GM12892 (cell line): Measurements from ENCODE around the gene PLAAT4.
"Not testable (repeated sequence)": the region's sequence is repeated elsewhere in the genome, so short reads cannot be mapped to it uniquely, and the experiment has no call there.

Source experiments
- DNase-seq: peaks from one replicate; pipeline ENCODE4 v3.0.0; 2011; ENCODE audit not compliant: insufficient read length
- FAIRE-seq: peaks from 2 replicates; lab custom pipeline; 2011; peaks lifted over from hg19 to GRCh38; lab: Jason Lieb, UNC
- POLR2A ChIP-seq: IDR thresholded peaks from 2 replicates; pipeline ENCODE4 v1.6.1; 2011; ENCODE audit warnings: low read depth, low read length, control low read depth
- POLR2AphosphoS5 ChIP-seq: IDR thresholded peaks from 2 replicates; pipeline ENCODE4 v1.6.1; 2011; ENCODE audit warnings: low read depth, low read length, control low read depth
- TAF1 ChIP-seq: IDR thresholded peaks from 2 replicates; pipeline ENCODE4 v1.6.1; 2011; ENCODE audit warnings: low read depth, mild to moderate bottlenecking, control low read depth, low read length, borderline replicate concordance

Gene PLAAT4

DNA sequence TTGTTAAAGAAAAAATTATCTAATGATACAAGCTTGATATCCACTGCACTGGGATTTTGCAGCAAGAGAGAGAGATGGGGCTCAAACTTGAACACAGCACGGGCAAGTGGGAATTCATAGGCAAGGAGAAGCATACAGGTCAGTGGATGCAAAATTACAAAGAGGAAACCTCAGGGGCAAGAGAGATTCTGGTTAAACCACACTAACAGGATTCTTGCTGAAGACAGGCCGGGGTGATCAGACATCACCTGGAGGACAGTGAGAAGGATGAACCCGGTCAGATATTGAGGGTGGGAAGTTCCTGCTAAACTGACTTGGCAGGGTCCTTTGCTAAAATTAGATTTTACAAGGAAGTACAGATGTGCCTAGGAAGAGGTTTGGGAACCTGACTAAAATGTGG, 2.5 kb upstream of the PLAAT4 start:
- TF ChIP-seq POLR2AphosphoS5 (no peak), TAF1 (no peak), POLR2A (no peak)
- no peak for FAIRE-seq
- no peak for DNase-seq

GRCh38 chr11:63534895-63535461, 1.6 kb upstream of the PLAAT4 start:
- DNase-seq (no peak), FAIRE-seq (peak; percentile 70)
- TF ChIP-seq TAF1 (no peak), POLR2AphosphoS5 (no peak), POLR2A (no peak)

- peak; percentile 24 for FAIRE-seq
- TF ChIP-seq POLR2AphosphoS5 (no peak), TAF1 (no peak), POLR2A (no peak)
- DNase-seq, result no peak
Observed at GRCh38 chr11:63535734-63536133, 874 bp upstream of the PLAAT4 start.

DNA sequence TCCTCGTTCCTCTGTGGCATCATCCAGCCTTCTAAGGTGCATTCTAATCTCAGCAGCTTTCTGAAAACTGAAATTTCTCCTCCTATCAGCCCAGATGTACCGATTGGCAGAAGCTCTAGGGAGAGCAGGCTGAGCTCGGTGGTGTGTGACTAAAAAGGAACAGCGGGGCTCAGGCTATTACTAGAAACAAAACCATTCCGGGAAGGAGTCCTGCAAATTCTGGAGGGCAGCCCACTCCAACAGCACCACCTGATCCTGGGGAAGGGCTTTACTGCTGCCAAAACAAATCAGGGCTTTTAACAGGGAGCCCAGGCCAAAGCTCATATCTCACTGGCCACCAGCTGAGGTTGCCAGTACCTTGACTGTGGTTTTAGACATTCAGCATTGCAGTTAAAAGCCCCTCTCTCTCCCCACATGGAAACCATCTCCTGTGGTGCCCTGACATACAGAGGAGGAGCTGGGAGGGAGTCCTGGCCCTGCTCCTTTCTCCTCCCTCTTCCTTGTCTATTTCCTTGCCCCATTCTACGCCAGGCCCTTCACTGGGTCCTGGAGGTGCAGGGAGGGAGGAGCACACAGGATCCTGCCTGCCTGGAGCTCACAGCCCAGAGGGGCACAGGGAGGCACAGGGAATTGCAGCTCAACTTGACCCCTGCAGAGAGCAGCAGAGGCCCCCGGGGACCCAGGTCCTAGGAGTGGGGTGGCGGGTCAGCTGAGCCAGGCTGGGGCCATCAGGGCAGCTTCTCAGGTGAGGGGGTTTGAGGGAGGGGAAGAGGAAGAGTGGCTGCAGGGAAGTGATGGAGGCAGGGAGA, 889 bp downstream of the PLAAT4 start:
- TF ChIP-seq POLR2A (no peak), TAF1 (no peak), POLR2AphosphoS5 (no peak)
- FAIRE-seq (no peak), DNase-seq (no peak)

DNA sequence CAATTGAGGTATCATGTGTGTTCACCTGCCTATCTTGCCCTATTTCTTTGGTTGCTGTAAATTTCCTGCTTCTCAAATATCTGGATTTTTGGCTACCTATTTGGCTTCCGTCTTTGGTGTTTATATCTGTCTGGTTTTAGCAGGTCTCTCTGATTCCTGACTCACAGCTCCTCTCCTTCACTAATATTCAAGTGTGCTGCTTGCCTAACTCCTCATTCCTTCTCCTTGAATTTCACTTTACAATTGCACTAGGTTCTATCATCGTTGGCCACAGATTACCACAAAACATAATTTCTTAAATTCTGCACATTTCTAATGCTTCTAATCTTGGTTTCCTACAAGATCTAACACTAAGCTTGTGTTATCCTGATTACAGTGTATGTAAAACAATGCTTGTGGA, 5.9 kb downstream of the PLAAT4 start:
- FAIRE-seq, result peak; percentile 9
- DNase-seq, result not testable (repeated sequence)

DNA sequence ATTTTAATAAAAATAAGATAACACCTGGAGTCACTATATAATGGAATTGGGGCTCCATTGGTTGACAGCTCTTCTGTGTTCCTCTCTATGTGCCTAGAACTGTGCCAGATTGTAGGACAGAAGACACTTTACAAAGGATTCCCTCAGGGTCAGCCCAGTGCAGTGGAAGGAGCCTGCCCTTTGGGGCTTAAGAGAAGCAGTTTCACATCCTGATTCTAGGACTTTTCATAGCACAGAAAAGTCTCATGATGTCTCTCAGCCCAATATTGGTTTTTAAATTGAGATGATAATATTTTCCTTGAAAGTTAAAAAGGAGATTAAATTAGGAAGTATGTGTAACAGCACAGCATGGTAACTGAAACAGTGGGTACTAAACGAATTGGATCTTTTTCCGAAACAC, 7.1 kb downstream of the PLAAT4 start:
- DNase-seq (no peak), FAIRE-seq (no peak)
- TF ChIP-seq POLR2AphosphoS5, result no peak
- no peak for TF ChIP-seq TAF1
- TF ChIP-seq POLR2A, result no peak

DNA sequence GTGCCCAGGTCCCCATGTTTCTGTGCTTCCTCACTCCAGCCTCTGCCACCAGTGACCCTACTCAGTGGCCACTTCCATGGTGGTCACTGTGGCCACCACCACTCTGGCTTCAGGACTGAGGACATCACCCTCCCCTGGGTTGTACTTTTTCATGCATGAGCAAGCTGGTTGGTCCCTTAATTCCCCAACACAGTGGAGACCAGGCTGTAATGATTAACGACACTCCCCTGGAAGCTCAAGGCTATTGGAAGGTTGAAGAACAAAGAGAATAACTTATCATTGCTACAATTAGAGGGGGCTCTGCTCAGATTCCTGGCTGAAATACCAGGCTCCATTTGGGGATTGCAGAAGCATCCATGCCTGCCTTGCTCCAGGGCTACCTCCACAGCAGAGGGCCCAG, 10.5 kb downstream of the PLAAT4 start:
- DNase-seq, result no peak
- TF ChIP-seq POLR2AphosphoS5, result no peak
- no peak for TF ChIP-seq TAF1
- no peak for TF ChIP-seq POLR2A
- no peak for FAIRE-seq

DNA sequence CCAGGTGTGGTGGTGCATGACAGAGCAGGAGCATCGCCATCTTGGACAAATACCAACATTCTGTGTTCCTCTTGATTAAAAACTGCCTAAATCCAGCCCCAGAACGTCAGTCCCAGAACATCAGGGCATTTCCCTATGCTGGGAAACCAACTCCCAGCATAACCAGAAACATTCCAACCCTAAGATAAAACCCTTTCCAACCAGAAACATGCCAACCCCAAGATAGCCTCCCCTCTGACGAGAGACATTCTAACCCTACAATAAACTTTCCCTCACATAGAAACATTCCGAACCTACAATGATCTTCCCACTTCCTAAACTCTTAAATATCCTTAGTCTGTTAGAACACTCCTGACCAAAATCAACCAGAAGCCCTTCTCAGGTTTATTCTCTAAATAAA, 11.6 kb downstream of the PLAAT4 start:
- DNase-seq, result no peak
- FAIRE-seq, result no peak
- TF ChIP-seq POLR2AphosphoS5 (no peak), POLR2A (no peak), TAF1 (no peak)

GRCh38 chr11:63549411-63549810, 12.8 kb downstream of the PLAAT4 start:
- DNase-seq (no peak), FAIRE-seq (no peak)
- no peak for TF ChIP-seq POLR2AphosphoS5
- no peak for TF ChIP-seq POLR2A

GRCh38 chr11:63550156-63550700, 13.6 kb downstream of the PLAAT4 start:
- DNase-seq, FAIRE-seq: not testable (repeated sequence)

GRCh38 chr11:63551091-63551888, 14.7 kb downstream of the PLAAT4 start:
- TF ChIP-seq TAF1 (no peak), POLR2AphosphoS5 (no peak), POLR2A (no peak)
- no peak for FAIRE-seq
- DNase-seq, result no peak

GRCh38 chr11:63551889-63552266, 15.3 kb downstream of the PLAAT4 start:
- no peak for DNase-seq
- no peak for FAIRE-seq
- TF ChIP-seq TAF1, result no peak
